ENCODE results near the gene CACNA2D3.

Gene CACNA2D3

GRCh38 chr3:54372232-54372631, 249.9 kb downstream of the CACNA2D3 start:
- no peak overlapping the region for H3K27ac ChIP-seq (ENCODE audit: low read depth, low read length)
- H3K27me3 ChIP-seq (ENCODE audit: control insufficient read depth, insufficient read depth, low read length), result no peaks in the 10 kb centered on the region
- no peaks in the 10 kb centered on the region for H3K9me3 ChIP-seq (ENCODE audit: control insufficient read depth, insufficient read depth, low read length)
- H3K4me1 ChIP-seq (ENCODE audit: control insufficient read depth, insufficient read depth, low read length), result no peaks in the 10 kb centered on the region
- H3K36me3 ChIP-seq (ENCODE audit: control insufficient read depth, insufficient read depth, low read length), result no peaks in the 10 kb centered on the region
- no peak overlapping the region for H3K4me3 ChIP-seq (ENCODE audit: low read depth, low read length)
- no peak overlapping the region for H3K9ac ChIP-seq (ENCODE audit: low read depth, low read length)

GRCh38 chr3:54374214-54374852, 252.0 kb downstream of the CACNA2D3 start:
- Histone ChIP-seq H3K9me3 (ENCODE audit: control insufficient read depth, insufficient read depth, low read length) (no peaks in the 10 kb centered on the region), H3K27me3 (ENCODE audit: control insufficient read depth, insufficient read depth, low read length) (no peaks in the 10 kb centered on the region), H3K4me3 (ENCODE audit: low read depth, low read length) (no peak overlapping the region), H3K36me3 (ENCODE audit: control insufficient read depth, insufficient read depth, low read length) (no peaks in the 10 kb centered on the region), H3K4me1 (ENCODE audit: control insufficient read depth, insufficient read depth, low read length) (no peaks in the 10 kb centered on the region), H3K27ac (ENCODE audit: low read depth, low read length) (no peak overlapping the region), H3K9ac (ENCODE audit: low read depth, low read length) (no peak overlapping the region)

GRCh38 chr3:54376142-54376807, 253.9 kb downstream of the CACNA2D3 start:
- no peak overlapping the region for H3K27ac ChIP-seq (ENCODE audit: low read depth, low read length)
- H3K9ac ChIP-seq (ENCODE audit: low read depth, low read length), result no peak overlapping the region
- no peaks in the 10 kb centered on the region for H3K9me3 ChIP-seq (ENCODE audit: control insufficient read depth, insufficient read depth, low read length)
- H3K27me3 ChIP-seq (ENCODE audit: control insufficient read depth, insufficient read depth, low read length), result no peaks in the 10 kb centered on the region
- H3K4me3 ChIP-seq (ENCODE audit: low read depth, low read length), result no peak overlapping the region
- H3K36me3 ChIP-seq (ENCODE audit: control insufficient read depth, insufficient read depth, low read length), result no peaks in the 10 kb centered on the region
- no peaks in the 10 kb centered on the region for H3K4me1 ChIP-seq (ENCODE audit: control insufficient read depth, insufficient read depth, low read length)

- Histone ChIP-seq H3K27ac (ENCODE audit: low read depth, low read length) (no peak overlapping the region), H3K9ac (ENCODE audit: low read depth, low read length) (no peak overlapping the region), H3K27me3 (ENCODE audit: control insufficient read depth, insufficient read depth, low read length) (no peaks in the 10 kb centered on the region), H3K9me3 (ENCODE audit: control insufficient read depth, insufficient read depth, low read length) (no peaks in the 10 kb centered on the region), H3K4me3 (ENCODE audit: low read depth, low read length) (no peak overlapping the region), H3K4me1 (ENCODE audit: control insufficient read depth, insufficient read depth, low read length) (no peaks in the 10 kb centered on the region), H3K36me3 (ENCODE audit: control insufficient read depth, insufficient read depth, low read length) (no peaks in the 10 kb centered on the region)
Measured at GRCh38 chr3:54376939-54377578, 254.7 kb downstream of the CACNA2D3 start.

GRCh38 chr3:54378184-54378583, 255.8 kb downstream of the CACNA2D3 start:
- H3K9me3 ChIP-seq (ENCODE audit: control insufficient read depth, insufficient read depth, low read length), result no peaks in the 10 kb centered on the region
- H3K27ac ChIP-seq (ENCODE audit: low read depth, low read length), result no peak overlapping the region
- no peak overlapping the region for H3K9ac ChIP-seq (ENCODE audit: low read depth, low read length)
- H3K27me3 ChIP-seq (ENCODE audit: control insufficient read depth, insufficient read depth, low read length), result no peaks in the 10 kb centered on the region
- H3K4me3 ChIP-seq (ENCODE audit: low read depth, low read length), result no peak overlapping the region
- H3K4me1 ChIP-seq (ENCODE audit: control insufficient read depth, insufficient read depth, low read length), result no peaks in the 10 kb centered on the region
- H3K36me3 ChIP-seq (ENCODE audit: control insufficient read depth, insufficient read depth, low read length), result no peaks in the 10 kb centered on the region

GRCh38 chr3:54384279-54384678, 261.9 kb downstream of the CACNA2D3 start:
- H3K27me3 ChIP-seq (ENCODE audit: control insufficient read depth, insufficient read depth, low read length), result no peaks in the 10 kb centered on the region
- no peaks in the 10 kb centered on the region for H3K4me1 ChIP-seq (ENCODE audit: control insufficient read depth, insufficient read depth, low read length)
- no peak overlapping the region for H3K27ac ChIP-seq (ENCODE audit: low read depth, low read length)
- H3K9ac ChIP-seq (ENCODE audit: low read depth, low read length), result no peak overlapping the region
- H3K4me3 ChIP-seq (ENCODE audit: low read depth, low read length), result no peak overlapping the region
- no peaks in the 10 kb centered on the region for H3K9me3 ChIP-seq (ENCODE audit: control insufficient read depth, insufficient read depth, low read length)
- no peaks in the 10 kb centered on the region for H3K36me3 ChIP-seq (ENCODE audit: control insufficient read depth, insufficient read depth, low read length)

- Histone ChIP-seq H3K4me3 (ENCODE audit: low read depth, low read length) (no peak overlapping the region), H3K27ac (ENCODE audit: low read depth, low read length) (no peak overlapping the region), H3K4me1 (ENCODE audit: control insufficient read depth, insufficient read depth, low read length) (no peaks in the 10 kb centered on the region), H3K36me3 (ENCODE audit: control insufficient read depth, insufficient read depth, low read length) (no peaks in the 10 kb centered on the region), H3K9ac (ENCODE audit: low read depth, low read length) (no peak overlapping the region), H3K9me3 (ENCODE audit: control insufficient read depth, insufficient read depth, low read length) (no peaks in the 10 kb centered on the region), H3K27me3 (ENCODE audit: control insufficient read depth, insufficient read depth, low read length) (no peaks in the 10 kb centered on the region)
Measured at GRCh38 chr3:54390582-54390981, 268.2 kb downstream of the CACNA2D3 start.

GRCh38 chr3:54393150-54393549, 270.8 kb downstream of the CACNA2D3 start:
- Histone ChIP-seq H3K27me3 (ENCODE audit: control insufficient read depth, insufficient read depth, low read length) (no peaks in the 10 kb centered on the region), H3K36me3 (ENCODE audit: control insufficient read depth, insufficient read depth, low read length) (no peaks in the 10 kb centered on the region), H3K4me3 (ENCODE audit: low read depth, low read length) (no peak overlapping the region), H3K9me3 (ENCODE audit: control insufficient read depth, insufficient read depth, low read length) (no peaks in the 10 kb centered on the region), H3K27ac (ENCODE audit: low read depth, low read length) (no peak overlapping the region), H3K9ac (ENCODE audit: low read depth, low read length) (no peak overlapping the region), H3K4me1 (ENCODE audit: control insufficient read depth, insufficient read depth, low read length) (no peaks in the 10 kb centered on the region)

GRCh38 chr3:54408328-54408727, 286.0 kb downstream of the CACNA2D3 start:
- no peaks in the 10 kb centered on the region for H3K9me3 ChIP-seq (ENCODE audit: control insufficient read depth, insufficient read depth, low read length)
- no peak overlapping the region for H3K4me3 ChIP-seq (ENCODE audit: low read depth, low read length)
- H3K4me1 ChIP-seq (ENCODE audit: control insufficient read depth, insufficient read depth, low read length), result no peaks in the 10 kb centered on the region
- H3K9ac ChIP-seq (ENCODE audit: low read depth, low read length), result no peak overlapping the region
- no peak overlapping the region for H3K27ac ChIP-seq (ENCODE audit: low read depth, low read length)
- no peaks in the 10 kb centered on the region for H3K36me3 ChIP-seq (ENCODE audit: control insufficient read depth, insufficient read depth, low read length)
- H3K27me3 ChIP-seq (ENCODE audit: control insufficient read depth, insufficient read depth, low read length), result no peaks in the 10 kb centered on the region

GRCh38 chr3:54421943-54422342, 299.6 kb downstream of the CACNA2D3 start:
- Histone ChIP-seq H3K9me3 (ENCODE audit: control insufficient read depth, insufficient read depth, low read length) (no peaks in the 10 kb centered on the region), H3K27ac (ENCODE audit: low read depth, low read length) (no peak overlapping the region), H3K27me3 (ENCODE audit: control insufficient read depth, insufficient read depth, low read length) (no peaks in the 10 kb centered on the region), H3K36me3 (ENCODE audit: control insufficient read depth, insufficient read depth, low read length) (no peaks in the 10 kb centered on the region), H3K9ac (ENCODE audit: low read depth, low read length) (no peak overlapping the region), H3K4me1 (ENCODE audit: control insufficient read depth, insufficient read depth, low read length) (0 out of 2 replicates have a peak, but pooled peaks cover 3% of the 10 kb centered on the region), H3K4me3 (ENCODE audit: low read depth, low read length) (no peak overlapping the region)

GRCh38 chr3:54424292-54424691, 301.9 kb downstream of the CACNA2D3 start:
- Histone ChIP-seq H3K4me3 (ENCODE audit: low read depth, low read length) (no peak overlapping the region), H3K27me3 (ENCODE audit: control insufficient read depth, insufficient read depth, low read length) (no peaks in the 10 kb centered on the region), H3K36me3 (ENCODE audit: control insufficient read depth, insufficient read depth, low read length) (no peaks in the 10 kb centered on the region), H3K9ac (ENCODE audit: low read depth, low read length) (no peak overlapping the region), H3K4me1 (ENCODE audit: control insufficient read depth, insufficient read depth, low read length) (peaks cover 12% of the 10 kb centered on the region; the same call in 1 of the 2 replicates), H3K9me3 (ENCODE audit: control insufficient read depth, insufficient read depth, low read length) (no peaks in the 10 kb centered on the region), H3K27ac (ENCODE audit: low read depth, low read length) (no peak overlapping the region)
